ENCODE measurements around the gene TNFAIP8L2. TPM values are rescaled to one million over a fixed set of nuclear protein-coding genes. Genes with fewer than 3 reads are reported as not detected.

The TNFAIP8L2 gene
- total RNA-seq, 1 experiment from 2014 or later, result not detected

DNA sequence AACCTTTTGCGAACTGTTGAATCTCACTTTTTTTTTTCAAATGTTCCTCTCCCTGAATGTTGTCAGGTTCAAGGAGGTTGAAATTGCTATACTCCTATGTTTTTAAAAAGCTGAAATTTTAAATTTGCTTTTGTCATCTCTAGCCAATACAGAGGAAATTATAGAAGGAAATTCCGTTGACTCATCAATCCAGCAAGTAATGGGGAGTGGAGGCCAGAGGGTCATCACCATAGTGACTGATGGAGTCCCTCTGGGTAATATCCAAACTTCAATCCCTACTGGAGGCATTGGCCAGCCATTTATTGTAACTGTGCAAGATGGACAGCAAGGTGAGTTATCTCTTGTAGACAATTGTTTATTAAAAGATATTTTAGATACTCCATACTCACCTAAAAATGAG is 49.6 kb upstream of the TNFAIP8L2 start:
- H3K27me3 Mint-ChIP-seq (ENCODE audit: low read depth), result no peaks in the 10 kb centered on the region
- Histone ChIP-seq H3K79me2 (ENCODE audit: insufficient read depth, low read length) (no peaks in the 10 kb centered on the region), H3K23me2 (ENCODE audit: insufficient read length, low read depth, low read length, poor library complexity, severe bottlenecking) (no peaks in the 10 kb centered on the region)

More for the DNA sequence above, 49.6 kb upstream of the TNFAIP8L2 start:
- Histone ChIP-seq H3K56ac (ENCODE audit: insufficient read length, low read depth, low read length) (no peak overlapping the region), H4K8ac (replicated peaks; ENCODE audit: insufficient read length, low read depth, low read length) (no peak overlapping the region), H3T11ph (ENCODE audit: low read length) (no peak overlapping the region), H3K79me1 (ENCODE audit: insufficient read depth, low read depth, low read length, poor library complexity, severe bottlenecking) (no peaks in the 10 kb centered on the region), H2BK15ac (ENCODE audit: low read depth, low read length) (no peak overlapping the region), H4K91ac (ENCODE audit: insufficient read length, low read depth, low read length) (no peak overlapping the region), H4K5ac (ENCODE audit: insufficient read length, low read depth, low read length) (no peak overlapping the region), H3K14ac (ENCODE audit: insufficient read depth, low read length) (no peak overlapping the region), H3K23ac (ENCODE audit: insufficient read length, low read depth, low read length) (no peak overlapping the region), H4K20me1 (ENCODE audit: control insufficient read depth, insufficient read depth, insufficient read length) (no peaks in the 10 kb centered on the region), H2BK5ac (ENCODE audit: insufficient read length, low read length) (no peak overlapping the region), H3K27me3 (ENCODE audit: insufficient read depth, low read length) (no peaks in the 10 kb centered on the region), H3K18ac (ENCODE audit: insufficient read length, low read depth, low read length) (no peak overlapping the region), H3K9me3 (ENCODE audit: control insufficient read depth, low read depth, low read length) (no peaks in the 10 kb centered on the region), H3K4me1 (ENCODE audit: insufficient read depth, low read length) (no peaks in the 10 kb centered on the region), H2BK120ac (ENCODE audit: low read depth, low read length, poor library complexity, severe bottlenecking) (no peak overlapping the region), H2BK20ac (ENCODE audit: low read depth, low read length, poor library complexity, severe bottlenecking) (no peak overlapping the region), H2BK12ac (ENCODE audit: insufficient read length, low read depth, low read length) (no peak overlapping the region), H3K27ac (ENCODE audit: insufficient read length, low read depth, low read length) (no peak overlapping the region), H3K4ac (ENCODE audit: low read depth, low read length) (no peak overlapping the region), H2AFZ (ENCODE audit: low read length) (no peak overlapping the region), H3K9ac (ENCODE audit: extremely low read depth, insufficient read length, low read length) (no peak overlapping the region), H2AK5ac (ENCODE audit: insufficient read length, low read length) (no peak overlapping the region), H3K4me2 (ENCODE audit: insufficient read depth, insufficient read length, low read length) (no peak overlapping the region)
- DNase-seq, result no peak
- TF ChIP-seq, protein P1, sequence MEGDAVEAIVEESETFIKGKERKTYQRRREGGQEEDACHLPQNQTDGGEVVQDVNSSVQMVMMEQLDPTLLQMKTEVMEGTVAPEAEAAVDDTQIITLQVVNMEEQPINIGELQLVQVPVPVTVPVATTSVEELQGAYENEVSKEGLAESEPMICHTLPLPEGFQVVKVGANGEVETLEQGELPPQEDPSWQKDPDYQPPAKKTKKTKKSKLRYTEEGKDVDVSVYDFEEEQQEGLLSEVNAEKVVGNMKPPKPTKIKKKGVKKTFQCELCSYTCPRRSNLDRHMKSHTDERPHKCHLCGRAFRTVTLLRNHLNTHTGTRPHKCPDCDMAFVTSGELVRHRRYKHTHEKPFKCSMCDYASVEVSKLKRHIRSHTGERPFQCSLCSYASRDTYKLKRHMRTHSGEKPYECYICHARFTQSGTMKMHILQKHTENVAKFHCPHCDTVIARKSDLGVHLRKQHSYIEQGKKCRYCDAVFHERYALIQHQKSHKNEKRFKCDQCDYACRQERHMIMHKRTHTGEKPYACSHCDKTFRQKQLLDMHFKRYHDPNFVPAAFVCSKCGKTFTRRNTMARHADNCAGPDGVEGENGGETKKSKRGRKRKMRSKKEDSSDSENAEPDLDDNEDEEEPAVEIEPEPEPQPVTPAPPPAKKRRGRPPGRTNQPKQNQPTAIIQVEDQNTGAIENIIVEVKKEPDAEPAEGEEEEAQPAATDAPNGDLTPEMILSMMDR (conservative IDR thresholded peaks at IDR 0.05), result no peak
- no peaks in the 10 kb centered on the region for H3K4me1 Mint-ChIP-seq
- H3K9me3 Mint-ChIP-seq, result no peaks in the 10 kb centered on the region
- H3K27ac Mint-ChIP-seq, result 0 out of 7 replicates have a peak overlapping the region, but pooled peaks of 1 of the 3 experiments have one; percentile 14
- no CpG with 5 or more reads among the region's 2 CpGs for WGBS (ENCODE audit: extremely low coverage, insufficient read length, low lambda C conversion rate)
- H3K36me3 Mint-ChIP-seq (ENCODE audit: insufficient read depth in 1 of 3, low read depth in 3 of 3), result no peaks in the 10 kb centered on the region
- H3K4me3 Mint-ChIP-seq, result no peak overlapping the region
